Endothelial cell of umbilical vein (primary cell): ENCODE results near the gene ZFYVE16.

Source experiments
- JUN ChIP-seq: IDR thresholded peaks from 2 replicates; pipeline ENCODE4 v1.6.1; 2011; ENCODE audit warnings: borderline replicate concordance, low read depth; ENCODE audit not compliant: insufficient read length, insufficient read depth
- POLR2A ChIP-seq: IDR thresholded peaks from 2 replicates; pipeline ENCODE4 v1.6.1; 2012; ENCODE audit warnings: low read depth, mild to moderate bottlenecking, control low read depth, low read length
- TF ChIP-seq, protein P1 (sequence below), 2 donors: IDR thresholded peaks; 1 replicate in 1 of 2; 2 replicates in 1 of 2; pipeline ENCODE4 v1.5.1; 2011; ENCODE audit warnings: low read length in 2 of 2, mild to moderate bottlenecking in 2 of 2, moderate library complexity in 2 of 2, control low read depth in 1 of 2, inconsistent platforms in 1 of 2, low read depth in 1 of 2; ENCODE audit not compliant: insufficient read depth in 1 of 2; ENCODE audit errors: extremely low read depth in 1 of 2

DNA sequence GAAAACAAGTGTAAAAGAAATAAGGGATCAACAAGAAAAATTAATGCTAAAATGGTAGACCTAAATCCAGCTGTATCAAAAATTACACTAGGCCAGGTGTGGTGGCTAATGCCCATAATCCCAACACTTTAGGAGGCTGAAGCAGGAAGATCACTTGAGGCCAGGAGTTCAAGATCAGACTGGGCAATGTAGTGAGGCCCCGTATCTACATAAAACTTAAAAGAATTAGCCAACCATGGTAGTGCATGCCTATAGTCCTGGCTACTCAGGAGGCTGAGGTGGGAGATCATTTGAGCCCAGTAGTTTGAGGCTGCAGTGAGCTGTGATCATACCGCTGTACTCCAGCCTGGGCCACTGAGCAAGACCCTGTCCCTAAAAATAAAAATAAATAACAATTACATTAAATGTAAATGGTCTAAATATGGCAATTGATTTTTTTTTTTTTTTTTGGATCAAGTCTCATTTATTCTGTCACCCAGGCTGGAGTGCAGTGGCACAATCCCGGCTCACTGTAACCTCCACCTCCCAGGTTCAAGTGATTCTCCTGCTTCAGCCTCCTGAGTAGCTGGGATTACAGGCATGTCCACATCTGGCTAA, 75.9 kb downstream of the ZFYVE16 start:
- TF ChIP-seq POLR2A, result no peak
- TF ChIP-seq, protein P1, sequence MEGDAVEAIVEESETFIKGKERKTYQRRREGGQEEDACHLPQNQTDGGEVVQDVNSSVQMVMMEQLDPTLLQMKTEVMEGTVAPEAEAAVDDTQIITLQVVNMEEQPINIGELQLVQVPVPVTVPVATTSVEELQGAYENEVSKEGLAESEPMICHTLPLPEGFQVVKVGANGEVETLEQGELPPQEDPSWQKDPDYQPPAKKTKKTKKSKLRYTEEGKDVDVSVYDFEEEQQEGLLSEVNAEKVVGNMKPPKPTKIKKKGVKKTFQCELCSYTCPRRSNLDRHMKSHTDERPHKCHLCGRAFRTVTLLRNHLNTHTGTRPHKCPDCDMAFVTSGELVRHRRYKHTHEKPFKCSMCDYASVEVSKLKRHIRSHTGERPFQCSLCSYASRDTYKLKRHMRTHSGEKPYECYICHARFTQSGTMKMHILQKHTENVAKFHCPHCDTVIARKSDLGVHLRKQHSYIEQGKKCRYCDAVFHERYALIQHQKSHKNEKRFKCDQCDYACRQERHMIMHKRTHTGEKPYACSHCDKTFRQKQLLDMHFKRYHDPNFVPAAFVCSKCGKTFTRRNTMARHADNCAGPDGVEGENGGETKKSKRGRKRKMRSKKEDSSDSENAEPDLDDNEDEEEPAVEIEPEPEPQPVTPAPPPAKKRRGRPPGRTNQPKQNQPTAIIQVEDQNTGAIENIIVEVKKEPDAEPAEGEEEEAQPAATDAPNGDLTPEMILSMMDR (IDR thresholded peaks at IDR 0.05; ENCODE audit: extremely low read depth in 1 of 2, insufficient read depth in 1 of 2, low read depth in 1 of 2, low read length in 2 of 2), result no peak
- TF ChIP-seq JUN, result no peak
